Spleen (tissue), 11 donors: ENCODE data around the gene ANKRD6. TPM values are rescaled to one million over a fixed set of nuclear protein-coding genes. Genes with fewer than 3 reads are reported as not detected.

Experiments
- DNase-seq: peaks from one replicate; pipeline ENCODE4 v3.0.0-alpha.2; 2020
- H3K27ac ChIP-seq, 8 donors: fragments of 200-600 bp; sonication (generic) in 7 of 8; 1 replicate in 4 of 8; 2 replicates in 4 of 8; pipeline versions ENCODE4 v1.5.0 to v1.8.0; 2016 to 2021; ENCODE audit warnings: inconsistent platforms in 4 of 8, mild to moderate bottlenecking in 4 of 8, moderate library complexity in 1 of 8
- H3K27me3 ChIP-seq, 7 donors: fragments of 200-600 bp; sonication (generic) in 6 of 7; replicated peaks in 1 of 7; 1 replicate in 4 of 7; 2 replicates in 3 of 7; pipeline versions ENCODE4 v1.5.0 to v1.8.0; 2016 to 2021; ENCODE audit warnings: inconsistent platforms in 3 of 7, mild to moderate bottlenecking in 1 of 7
- H3K36me3 ChIP-seq, 6 donors: fragments of 200-600 bp; sonication (generic) in 5 of 6; 1 replicate in 4 of 6; 2 replicates in 2 of 6; pipeline versions ENCODE4 v1.5.0 to v1.8.0; 2016 to 2021; ENCODE audit warnings: inconsistent platforms in 2 of 6
- H3K4me1 ChIP-seq, 6 donors: fragments of 200-600 bp; sonication (generic) in 5 of 6; 1 replicate in 3 of 6; 2 replicates in 3 of 6; pipeline versions ENCODE4 v1.5.0 to v1.8.0; 2016 to 2021; ENCODE audit warnings: inconsistent platforms in 3 of 6
- H3K4me3 ChIP-seq, 8 donors: fragments of 200-600 bp; sonication (generic) in 7 of 8; 1 replicate in 4 of 8; 2 replicates in 4 of 8; pipeline versions ENCODE4 v1.5.0 to v1.8.0; 2016 to 2021; ENCODE audit warnings: inconsistent platforms in 4 of 8, mild to moderate bottlenecking in 4 of 8, moderate library complexity in 2 of 8
- H3K9me3 ChIP-seq, 8 donors: fragments of 200-600 bp; sonication (generic) in 7 of 8; 1 replicate in 4 of 8; 2 replicates in 4 of 8; pipeline versions ENCODE4 v1.5.0 to v1.8.0; 2016 to 2021; ENCODE audit warnings: inconsistent platforms in 4 of 8
- POLR2A ChIP-seq, 3 donors: fragments of 450-650 bp; IDR thresholded peaks; one replicate each; pipeline ENCODE4 v1.5.1; 2017; ENCODE audit warnings: antibody characterized with exemption in 3 of 3, mild to moderate bottlenecking in 1 of 3
- POLR2AphosphoS5 ChIP-seq, 3 donors: sonication (generic); formaldehyde crosslinking; IDR thresholded peaks; one replicate each; pipeline ENCODE4 v1.5.1; 2017; ENCODE audit warnings: antibody characterized with exemption in 3 of 3
- WGBS, 5 donors: extraction: QIAGEN DNeasy Blood & Tissue Kit in 3 of 5; methylation state at CpG; one replicate each; pipeline versions ENCODE4 v1.1.5 to v1.1.7; 2013 to 2018; 5-methylcytosine and 5-hydroxymethylcytosine counted together
- intact Hi-C: fragments of 100-400 bp; cut with DNase I; formaldehyde crosslinking; loops from one replicate; pipeline ENCODE4 v1.15.0; 2023; ENCODE audit warnings: low total_unique reads
- polyA plus RNA-seq, 3 donors: library from polyadenylated mRNA; stranded (reverse); fragments of 200-250 nt; gene quantifications; one replicate each; pipeline ENCODE4 v1.2.1, GENCODE V29; 2013
- total RNA-seq, 7 donors: library from RNA; depleted of rRNA in 3 of 7; stranded (reverse); fragments of >200 nt in 3 of 7; fragmentation: NEBNext Ultra II Directional in 4 of 7; extraction: Animal tissue kit (Norgen Biotek cat#: 25700) in 4 of 7; gene quantifications; one replicate each; pipeline versions ENCODE4 v1.1.0 to v1.2.1, GENCODE V29; 2016 to 2021
- TF ChIP-seq, protein P1 (sequence below), 11 experiments: fragments of 200-600 bp in 7 of 11; fragments of 450-650 bp in 4 of 11; sonication (generic) in 4 of 11; IDR thresholded peaks in 8 of 11; conservative IDR thresholded peaks in 3 of 11; 1 replicate in 7 of 11; 2 replicates in 4 of 11; pipeline versions ENCODE4 v1.4.0 to v1.8.0; 2016 to 2021; ENCODE audit warnings: antibody characterized with exemption in 11 of 11, inconsistent platforms in 4 of 11, mild to moderate bottlenecking in 1 of 11
- donor health status: healthy with polysubstance abuse.
- donor health status: DM: no; HTN: no; CAD: no; lungs with moderate emphysema.
- donor health status: DM: no; HTN: no; CAD: no.
- donor health status: Bipolar disorder and iron deficiency.
- donor health status: healthy.
- donor health status: DM: no; HTN: no; CAD: no.
- donor health status: DM: yes; HTN: yes; CAD: no.

The ANKRD6 gene
- total and polyA plus RNA-seq, 10 donors = 2.2 to 18.4 (median 7.7) TPM

GRCh38 chr6:89582669-89583325, 149.8 kb downstream of the ANKRD6 start:
- no peaks in the 10 kb centered on the region for H3K27me3 ChIP-seq
- 71 to 83% (median 76%) methylated on average over 4 of the region's 4 CpGs for WGBS, 5 donors
- TF ChIP-seq POLR2A (IDR thresholded peaks at IDR 0.05) (no peak), POLR2AphosphoS5 (IDR thresholded peaks at IDR 0.05) (no peak)
- TF ChIP-seq, protein P1, sequence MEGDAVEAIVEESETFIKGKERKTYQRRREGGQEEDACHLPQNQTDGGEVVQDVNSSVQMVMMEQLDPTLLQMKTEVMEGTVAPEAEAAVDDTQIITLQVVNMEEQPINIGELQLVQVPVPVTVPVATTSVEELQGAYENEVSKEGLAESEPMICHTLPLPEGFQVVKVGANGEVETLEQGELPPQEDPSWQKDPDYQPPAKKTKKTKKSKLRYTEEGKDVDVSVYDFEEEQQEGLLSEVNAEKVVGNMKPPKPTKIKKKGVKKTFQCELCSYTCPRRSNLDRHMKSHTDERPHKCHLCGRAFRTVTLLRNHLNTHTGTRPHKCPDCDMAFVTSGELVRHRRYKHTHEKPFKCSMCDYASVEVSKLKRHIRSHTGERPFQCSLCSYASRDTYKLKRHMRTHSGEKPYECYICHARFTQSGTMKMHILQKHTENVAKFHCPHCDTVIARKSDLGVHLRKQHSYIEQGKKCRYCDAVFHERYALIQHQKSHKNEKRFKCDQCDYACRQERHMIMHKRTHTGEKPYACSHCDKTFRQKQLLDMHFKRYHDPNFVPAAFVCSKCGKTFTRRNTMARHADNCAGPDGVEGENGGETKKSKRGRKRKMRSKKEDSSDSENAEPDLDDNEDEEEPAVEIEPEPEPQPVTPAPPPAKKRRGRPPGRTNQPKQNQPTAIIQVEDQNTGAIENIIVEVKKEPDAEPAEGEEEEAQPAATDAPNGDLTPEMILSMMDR (IDR thresholded peaks at IDR 0.05 in 8 of 11, conservative IDR thresholded peaks at IDR 0.05 in 3 of 11) = no peak
- no peaks in the 10 kb centered on the region for H3K9me3 ChIP-seq
- intact Hi-C loops = no loop called here
- no peaks in the 10 kb centered on the region for H3K36me3 ChIP-seq
- no peaks in the 10 kb centered on the region for H3K4me1 ChIP-seq
- no peak overlapping the region for H3K4me3 ChIP-seq
- H3K27ac ChIP-seq = no peak overlapping the region
- no peak for DNase-seq

- no peak overlapping the region for H3K4me3 ChIP-seq
- H3K9me3 ChIP-seq = no peaks in the 10 kb centered on the region
- DNase-seq = no peak
- TF ChIP-seq, protein P1 (IDR thresholded peaks at IDR 0.05 in 8 of 11, conservative IDR thresholded peaks at IDR 0.05 in 3 of 11) = no peak
- TF ChIP-seq POLR2A (IDR thresholded peaks at IDR 0.05) (no peak), POLR2AphosphoS5 (IDR thresholded peaks at IDR 0.05) (no peak)
- intact Hi-C loops = no loop called here
- no peaks in the 10 kb centered on the region for H3K27me3 ChIP-seq
- no peaks in the 10 kb centered on the region for H3K4me1 ChIP-seq
- H3K27ac ChIP-seq = no peak overlapping the region
- no peaks in the 10 kb centered on the region for H3K36me3 ChIP-seq
- WGBS, 5 donors = 90 to 97% (median 92%) methylated on average over 2 of the region's 2 CpGs
These were observed 150.6 kb downstream of the ANKRD6 start for GRCh38 chr6:89583559-89583958.

GRCh38 chr6:89584539-89584938, 151.6 kb downstream of the ANKRD6 start:
- Histone ChIP-seq H3K27ac (no peak overlapping the region), H3K27me3 (no peaks in the 10 kb centered on the region), H3K4me3 (no peak overlapping the region), H3K4me1 (no peaks in the 10 kb centered on the region), H3K9me3 (no peaks in the 10 kb centered on the region), H3K36me3 (no peaks in the 10 kb centered on the region)
- intact Hi-C loops = no loop called here
- 85 to 96% (median 92%) methylated on average over 3 of the region's 3 CpGs for WGBS, 5 donors
- no peak for TF ChIP-seq POLR2AphosphoS5 (IDR thresholded peaks at IDR 0.05)
- TF ChIP-seq, protein P1 (IDR thresholded peaks at IDR 0.05 in 8 of 11, conservative IDR thresholded peaks at IDR 0.05 in 3 of 11) = no peak
- TF ChIP-seq POLR2A (IDR thresholded peaks at IDR 0.05) = no peak
- DNase-seq = no peak

GRCh38 chr6:89585154-89585553, 152.2 kb downstream of the ANKRD6 start:
- Histone ChIP-seq H3K4me1 (no peaks in the 10 kb centered on the region), H3K36me3 (no peaks in the 10 kb centered on the region), H3K4me3 (no peak overlapping the region), H3K27me3 (no peaks in the 10 kb centered on the region), H3K27ac (no peak overlapping the region), H3K9me3 (no peaks in the 10 kb centered on the region)
- DNase-seq = no peak
- TF ChIP-seq, protein P1 (IDR thresholded peaks at IDR 0.05 in 8 of 11, conservative IDR thresholded peaks at IDR 0.05 in 3 of 11) = no peak
- TF ChIP-seq POLR2A (IDR thresholded peaks at IDR 0.05) = no peak
- TF ChIP-seq POLR2AphosphoS5 (IDR thresholded peaks at IDR 0.05) = no peak
- intact Hi-C loops = no loop called here
- WGBS, 5 donors = 67 to 88% (median 79%) methylated on average over 1 of the region's 1 CpG
